GM19193 (cell line): Measurements from ENCODE around the gene CCBE1.

ENCODE experiments used
- POLR2A ChIP-seq: IDR thresholded peaks from 4 replicates; pipeline ENCODE4 v1.6.1; 2011; ENCODE audit not compliant: insufficient read depth, insufficient read length; ENCODE audit errors: extremely low read depth

CCBE1 gene

DNA sequence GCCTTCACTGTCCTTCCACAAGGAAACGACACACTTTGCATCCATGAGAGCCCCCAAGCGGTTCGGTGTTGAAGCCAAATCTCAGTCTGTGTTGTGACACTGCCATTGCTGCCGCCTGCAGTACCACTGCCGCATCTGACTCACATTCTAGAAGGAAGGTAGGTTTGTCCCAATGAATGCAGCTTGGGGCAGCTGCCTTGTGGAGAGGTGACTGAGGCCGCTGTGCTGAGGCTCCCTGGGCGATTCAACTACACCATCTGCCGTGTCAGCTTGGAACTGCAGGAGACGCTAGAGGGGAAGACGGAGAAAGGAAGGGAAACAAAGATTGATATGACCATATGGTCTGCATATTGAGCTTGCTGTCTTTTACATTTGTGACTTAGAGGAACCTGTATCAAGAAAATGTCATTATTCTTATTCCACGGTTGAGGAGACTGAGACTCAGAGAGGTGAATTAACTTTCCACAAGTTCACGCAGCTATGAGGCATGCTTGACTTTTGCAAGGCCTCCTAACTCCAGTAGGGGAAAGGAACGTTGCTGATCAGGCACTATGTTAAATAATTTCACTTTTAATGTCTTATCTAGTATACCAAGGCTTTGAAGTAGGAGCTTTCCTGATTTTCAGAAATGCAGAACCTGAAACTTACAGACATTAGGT, 294.7 kb downstream of the CCBE1 start:
- TF ChIP-seq POLR2A: no peak

GRCh38 chr18:59400407-59400806, 296.8 kb downstream of the CCBE1 start:
- no peak for TF ChIP-seq POLR2A

GRCh38 chr18:59395226-59396175, 301.7 kb downstream of the CCBE1 start:
- TF ChIP-seq POLR2A: no peak

- no peak for TF ChIP-seq POLR2A
These were observed 303.8 kb downstream of the CCBE1 start for GRCh38 chr18:59393381-59393780.

DNA sequence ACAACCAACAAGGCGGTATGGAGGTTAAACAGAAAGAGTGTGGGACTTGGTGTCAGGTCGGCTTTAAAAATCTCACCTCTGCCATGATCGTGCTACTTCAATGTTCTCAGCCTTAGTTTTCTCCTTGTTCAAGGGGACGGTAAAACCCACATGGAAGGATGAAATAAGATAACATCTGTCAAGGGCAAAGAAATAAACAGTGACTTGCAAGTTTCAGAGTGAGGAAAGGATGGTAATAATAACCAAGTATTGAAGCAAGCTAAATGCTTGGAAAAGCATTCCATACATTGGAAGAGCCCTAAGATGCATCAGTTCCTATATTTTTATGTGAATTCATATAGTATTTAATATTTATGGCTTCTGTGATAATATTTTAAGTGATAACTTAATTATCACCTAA, 308.4 kb downstream of the CCBE1 start:
- TF ChIP-seq POLR2A: no peak

- TF ChIP-seq POLR2A: no peak
These were observed 309.3 kb downstream of the CCBE1 start for GRCh38 chr18:59387687-59388565.

- no peak for TF ChIP-seq POLR2A
These were observed 310.1 kb downstream of the CCBE1 start for GRCh38 chr18:59386909-59387686.

DNA sequence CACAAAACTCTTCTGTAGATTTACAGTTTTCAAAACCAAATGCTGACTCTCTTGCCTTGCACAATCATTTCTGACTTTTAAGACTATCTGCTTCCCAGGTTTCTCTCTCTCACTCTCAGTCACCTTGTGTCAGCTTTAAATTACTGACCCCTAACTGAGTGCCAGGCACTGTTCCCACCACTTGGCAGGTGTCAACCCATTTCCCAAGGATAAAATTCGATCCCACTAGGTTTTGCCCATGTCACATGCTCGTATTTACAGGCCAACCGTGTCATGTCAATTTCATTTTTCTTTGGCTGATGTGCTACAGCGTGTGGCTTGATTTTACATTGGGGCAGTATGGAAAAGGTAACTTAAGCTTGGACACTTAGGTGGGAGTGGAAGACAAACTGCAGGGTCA, 312.0 kb downstream of the CCBE1 start:
- TF ChIP-seq POLR2A: no peak

GRCh38 chr18:59383851-59384250, 313.4 kb downstream of the CCBE1 start:
- no peak for TF ChIP-seq POLR2A

- TF ChIP-seq POLR2A: no peak
These were observed 314.8 kb downstream of the CCBE1 start for GRCh38 chr18:59382383-59382782.

DNA sequence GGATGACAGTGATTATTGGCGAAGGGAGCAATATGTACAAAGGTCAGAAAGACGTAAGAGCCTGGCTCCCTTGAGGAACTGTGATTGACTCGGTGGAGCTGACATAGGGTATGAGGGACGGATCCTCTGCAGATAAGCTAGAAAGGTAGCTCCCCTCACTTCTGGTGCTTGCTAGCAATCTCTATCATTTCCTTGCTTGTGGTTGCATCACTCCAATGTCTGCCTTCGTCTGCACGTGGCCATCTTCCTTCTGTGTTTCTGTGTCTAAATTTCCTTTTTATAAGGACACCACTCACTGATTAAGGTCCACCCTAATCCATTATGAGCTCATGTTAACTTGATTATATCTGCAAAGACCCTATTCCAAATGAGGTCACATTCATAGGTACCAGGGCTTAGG, 315.3 kb downstream of the CCBE1 start:
- TF ChIP-seq POLR2A: no peak
